Measurements from ENCODE around the gene CFAP46.
"Not testable (repeated sequence)": the region's sequence is repeated elsewhere in the genome, so short reads cannot be mapped to it uniquely, and the experiment has no call there.

Gene CFAP46

GRCh38 chr10:132808383-132809231 is 133.8 kb downstream of the CFAP46 start:
- DNase-seq (ENCODE audit: low read depth in 2 of 2) = no peak

- DNase-seq (ENCODE audit: low read depth in 2 of 2) = no peak
These were observed 134.7 kb downstream of the CFAP46 start for GRCh38 chr10:132807621-132808049.

DNA sequence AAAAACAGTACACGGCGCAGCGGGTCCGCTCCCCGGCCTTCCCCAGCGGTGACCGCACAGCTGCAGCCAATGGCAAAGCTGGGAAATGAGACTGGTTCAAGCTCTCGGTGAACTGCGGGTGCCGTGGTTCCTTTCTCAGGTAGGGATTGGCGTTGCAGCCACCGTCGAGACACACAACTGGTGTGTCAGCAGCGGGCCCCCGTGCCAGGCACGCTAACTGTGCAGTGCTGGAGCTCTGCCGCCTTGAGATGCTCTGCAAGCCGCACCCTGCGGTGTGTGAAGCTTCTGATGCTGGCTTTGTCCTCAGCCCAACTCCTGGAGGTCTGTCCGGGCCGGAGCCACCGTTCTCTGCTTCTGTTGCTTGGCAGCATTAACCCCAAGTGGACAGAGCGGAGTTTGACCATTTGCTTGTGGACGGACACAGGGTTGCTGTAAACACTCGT is 135.8 kb downstream of the CFAP46 start:
- DNase-seq (ENCODE audit: low read depth in 2 of 2) = no peak

- DNase-seq (ENCODE audit: low read depth in 2 of 2) = no peak
These were observed 136.3 kb downstream of the CFAP46 start for GRCh38 chr10:132806110-132806509.

DNA sequence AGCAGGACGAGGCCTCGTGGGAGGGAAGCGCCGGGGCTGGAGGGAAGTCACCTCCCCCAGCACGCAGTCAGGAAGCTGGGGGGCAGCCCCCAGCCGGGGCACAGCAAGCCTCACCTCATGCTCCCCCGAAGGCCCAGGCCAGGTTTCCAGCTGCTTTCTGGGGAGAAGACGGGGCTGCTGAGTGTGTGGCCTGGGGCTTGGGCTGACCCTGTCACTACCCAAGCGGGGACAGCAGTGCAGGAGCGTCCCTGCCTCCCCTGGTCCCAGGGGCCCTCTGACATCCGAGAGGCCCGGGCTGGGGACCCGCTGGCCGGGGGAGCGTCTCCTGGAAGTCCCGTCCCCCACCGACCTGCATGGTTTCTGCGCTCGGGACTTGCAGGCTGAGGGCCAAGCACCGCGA is 136.8 kb downstream of the CFAP46 start:
- DNase-seq (ENCODE audit: low read depth in 2 of 2) = no peak

DNA sequence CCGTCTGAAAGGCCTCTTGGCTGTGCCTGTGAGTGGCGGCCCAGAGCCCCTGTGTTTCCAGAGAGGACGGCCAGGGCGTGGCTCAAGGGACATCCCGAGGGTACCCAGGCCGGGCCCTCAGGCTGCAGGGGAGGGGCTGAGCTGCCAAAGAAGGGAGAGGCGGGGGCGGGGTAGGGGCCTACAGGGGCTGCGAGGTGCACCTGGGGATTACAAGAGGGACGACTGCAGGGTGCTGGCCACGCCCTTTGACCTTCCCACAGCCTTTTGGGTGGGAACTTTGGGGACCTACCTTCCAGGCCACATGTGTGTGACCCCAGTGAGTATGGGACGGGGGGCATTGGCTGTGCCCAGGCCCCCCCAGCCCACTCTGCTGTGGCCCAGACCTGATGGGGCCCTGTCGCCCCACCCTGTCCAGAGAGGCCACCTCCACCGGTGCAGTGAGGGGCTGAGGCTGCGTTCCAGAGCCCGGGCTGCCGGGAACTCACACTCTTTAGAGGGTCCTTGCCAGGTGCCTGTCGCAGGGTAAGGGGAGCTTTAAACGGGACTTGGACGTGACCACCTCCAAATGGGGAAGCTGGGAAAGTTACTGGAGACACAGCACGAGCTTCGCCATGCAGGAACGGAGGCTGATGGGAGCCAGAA is 137.5 kb downstream of the CFAP46 start:
- DNase-seq (ENCODE audit: low read depth in 2 of 2) = no peak

- no peak for DNase-seq (ENCODE audit: low read depth in 2 of 2)
These were observed 138.1 kb downstream of the CFAP46 start for GRCh38 chr10:132804287-132804686.

DNA sequence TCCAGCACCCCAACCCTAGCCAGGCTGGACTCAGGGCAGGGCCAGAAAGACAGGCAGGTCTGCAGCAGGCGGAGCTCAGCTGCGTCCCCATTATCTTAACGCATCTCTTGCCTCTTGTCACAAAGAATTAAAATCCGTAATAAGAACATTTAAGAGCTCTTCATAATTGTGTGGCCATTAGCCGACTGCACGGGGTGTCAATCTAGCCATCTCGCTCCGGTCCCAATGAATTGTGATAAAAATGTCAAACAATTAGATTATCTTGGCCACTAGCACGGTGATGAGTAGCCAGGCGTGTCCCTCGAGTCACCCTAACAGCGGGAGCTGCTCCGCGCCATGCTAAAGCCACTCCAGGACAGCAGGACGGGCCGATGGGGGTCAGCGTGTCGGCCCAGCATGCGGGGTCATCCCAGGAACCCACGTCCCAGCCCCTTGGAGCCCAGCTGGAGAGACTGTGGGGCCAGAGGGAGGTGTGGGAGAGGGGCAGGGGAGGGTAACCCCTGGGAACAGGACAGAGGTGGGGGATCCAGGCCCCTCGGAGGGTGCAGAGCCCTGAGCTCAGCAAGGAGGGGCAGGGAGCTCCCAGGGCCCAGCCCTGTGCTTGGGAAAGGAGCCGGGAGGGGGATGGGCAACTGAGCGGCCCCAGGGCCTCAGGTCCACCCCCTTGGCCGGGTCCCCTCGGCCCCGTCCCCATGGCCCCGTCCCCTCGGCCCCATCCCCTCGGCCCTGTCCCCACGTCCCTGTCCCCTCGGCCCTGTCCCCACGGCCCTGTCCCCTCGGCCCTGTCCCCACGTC is 138.8 kb downstream of the CFAP46 start:
- no peak for DNase-seq (ENCODE audit: low read depth in 2 of 2)

DNA sequence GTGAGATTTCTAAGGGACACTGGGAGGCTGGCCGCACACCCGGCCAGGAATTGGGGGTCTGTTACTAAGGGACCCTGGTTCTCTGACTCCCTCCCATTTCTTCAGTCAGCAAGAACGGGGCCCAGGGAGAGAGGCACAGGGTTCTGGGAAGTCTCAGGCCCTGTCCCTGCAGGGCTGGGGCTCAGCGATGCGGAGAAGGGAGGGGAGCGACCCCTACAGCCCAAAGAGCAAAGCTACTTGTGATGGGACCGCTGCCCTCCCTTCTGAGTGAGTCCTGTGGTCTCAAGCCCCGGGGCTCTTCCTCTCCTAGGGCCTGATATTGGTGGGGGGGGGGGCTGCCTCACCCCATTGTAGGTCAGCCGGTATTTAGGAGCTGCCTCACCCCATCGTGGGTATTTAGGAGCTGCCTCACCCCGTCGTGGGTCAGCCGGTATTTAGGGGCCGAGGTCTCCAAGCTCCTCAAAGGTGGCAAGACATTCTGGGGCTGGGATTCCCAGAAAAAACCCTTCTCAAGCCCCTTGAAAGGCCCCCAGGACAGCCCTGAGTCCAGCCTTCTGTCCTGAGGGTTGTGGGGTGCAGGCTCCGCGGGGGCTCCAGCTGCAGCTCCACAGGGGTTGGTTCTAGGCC is 139.6 kb downstream of the CFAP46 start:
- no peak for DNase-seq (ENCODE audit: low read depth in 2 of 2)

GRCh38 chr10:132802048-132802447 is 140.3 kb downstream of the CFAP46 start:
- no peak for DNase-seq (ENCODE audit: low read depth in 2 of 2)

DNA sequence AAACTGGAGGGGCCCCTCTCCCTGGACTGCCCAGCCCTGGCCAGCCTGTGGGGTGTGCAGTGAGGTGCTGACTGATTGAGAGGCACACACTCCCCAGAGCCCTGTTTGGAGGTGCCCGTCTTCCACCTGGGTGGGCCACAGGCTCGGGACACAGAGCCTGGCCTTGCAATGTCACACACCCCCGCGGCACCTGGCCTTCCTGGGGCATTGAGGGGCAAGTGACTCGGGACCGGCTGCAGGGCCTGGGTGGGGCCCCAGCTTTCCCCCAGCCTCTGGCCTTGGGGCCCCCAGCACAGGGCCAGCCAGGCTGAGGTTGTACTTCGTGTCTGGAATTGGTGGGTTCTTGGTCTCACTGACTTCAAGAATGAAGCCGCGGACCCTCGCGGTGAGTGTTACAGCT is 142.5 kb downstream of the CFAP46 start:
- no peak for DNase-seq (ENCODE audit: low read depth in 2 of 2)

- DNase-seq (ENCODE audit: low read depth in 2 of 2) = no peak
These were observed 143.5 kb downstream of the CFAP46 start for GRCh38 chr10:132798876-132799275.

DNA sequence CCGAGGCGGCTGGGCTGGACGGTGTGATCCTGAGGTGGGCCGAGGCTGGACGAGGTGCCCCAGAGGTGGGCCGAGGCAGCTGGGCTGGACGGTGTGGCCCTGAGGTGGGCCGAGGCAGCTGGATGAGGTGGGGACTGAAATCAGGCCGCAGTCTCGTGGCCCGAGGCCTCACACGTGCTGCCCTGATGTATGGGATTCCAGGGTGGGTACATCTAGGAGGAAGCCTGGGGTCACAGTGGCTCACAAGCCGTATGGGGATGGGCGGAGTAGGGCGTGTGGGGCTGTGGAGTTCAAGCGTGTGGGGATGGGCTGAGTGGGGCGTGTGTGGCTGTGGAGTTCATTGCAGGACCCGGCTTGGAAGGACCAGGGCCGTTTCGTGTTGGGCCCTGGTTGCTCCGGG is 144.0 kb downstream of the CFAP46 start:
- no peak for DNase-seq (ENCODE audit: low read depth in 2 of 2)

- DNase-seq (ENCODE audit: low read depth in 2 of 2) = not testable (repeated sequence)
These were observed 144.4 kb downstream of the CFAP46 start for GRCh38 chr10:132797986-132798385.

- DNase-seq (ENCODE audit: low read depth in 2 of 2) = no peak
These were observed 145.5 kb downstream of the CFAP46 start for GRCh38 chr10:132796846-132797245.

DNA sequence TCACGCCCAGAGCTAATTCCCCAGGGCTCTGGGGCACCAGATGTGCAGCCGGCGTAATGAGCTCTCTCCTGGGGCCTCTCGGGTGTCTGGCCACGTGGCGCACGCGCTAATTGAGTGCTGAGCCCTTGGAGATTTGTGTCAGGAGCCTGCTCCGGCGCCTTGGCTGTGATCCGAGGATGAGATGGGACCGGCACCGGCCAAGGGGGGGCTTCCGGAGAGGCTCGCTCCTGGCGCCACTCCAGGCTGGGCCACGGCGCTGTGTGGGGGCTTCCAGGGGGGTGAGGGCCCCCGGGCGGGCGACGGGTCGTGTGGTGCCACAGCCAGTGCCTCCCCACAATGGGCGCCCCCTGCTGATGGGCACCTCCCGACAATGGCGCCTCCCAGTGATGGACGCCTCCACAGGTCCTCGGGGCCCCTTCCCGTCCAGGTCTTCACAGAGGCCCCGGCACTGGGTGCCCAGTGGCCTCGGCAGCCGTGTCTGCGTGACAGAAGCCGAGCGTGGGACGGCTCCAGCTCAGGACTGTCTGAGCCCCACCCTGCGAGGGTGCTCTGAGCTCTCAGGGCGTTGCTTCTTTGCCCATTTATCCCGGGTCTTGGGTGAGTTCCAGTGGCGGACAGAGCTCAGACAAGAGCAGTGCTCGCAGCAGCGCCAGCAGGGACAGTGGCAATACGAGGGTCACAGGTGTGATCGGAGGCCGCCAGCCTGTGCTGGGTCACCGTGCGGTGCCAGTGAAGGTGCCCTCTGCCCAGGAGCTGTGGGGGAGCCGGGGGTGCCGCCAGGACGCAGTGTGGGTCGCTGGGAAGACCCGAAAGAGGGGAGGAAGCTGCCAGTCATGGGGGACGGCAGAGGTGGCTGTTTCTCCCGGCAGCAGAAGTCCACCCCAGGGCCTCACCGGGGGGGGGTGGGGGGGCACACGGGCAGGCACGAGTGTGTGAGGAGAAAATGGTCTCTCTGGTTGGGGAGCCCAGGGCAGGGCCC is 148.2 kb downstream of the CFAP46 start:
- no peak for DNase-seq (ENCODE audit: low read depth in 2 of 2)

DNA sequence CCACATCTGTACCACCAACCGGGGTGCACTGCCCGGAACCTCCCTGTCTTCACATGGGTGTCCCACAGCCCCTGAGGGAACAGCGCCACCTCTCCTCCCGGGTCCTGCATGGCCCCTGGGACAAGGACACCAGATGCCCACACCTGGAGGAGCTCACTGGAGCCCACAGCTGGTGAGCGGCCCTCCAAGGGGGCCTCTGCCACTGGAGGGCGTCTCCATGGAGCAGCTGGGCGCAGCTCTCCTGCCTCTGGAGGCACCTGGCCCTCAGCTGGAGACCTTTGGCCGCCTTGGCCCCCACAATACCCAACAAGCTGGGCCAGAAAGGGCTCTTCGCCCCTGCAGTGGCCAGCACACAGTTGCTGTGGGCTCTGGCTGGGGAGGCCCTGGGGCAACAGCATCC is 149.2 kb downstream of the CFAP46 start:
- DNase-seq (ENCODE audit: low read depth in 2 of 2) = no peak

- DNase-seq (ENCODE audit: low read depth in 2 of 2) = no peak
These were observed 149.6 kb downstream of the CFAP46 start for GRCh38 chr10:132792796-132793195.

- DNase-seq (ENCODE audit: low read depth in 2 of 2) = not testable (repeated sequence)
These were observed 150.3 kb downstream of the CFAP46 start for GRCh38 chr10:132792099-132792498.

GRCh38 chr10:132790934-132791829 is 151.2 kb downstream of the CFAP46 start:
- no peak for DNase-seq (ENCODE audit: low read depth in 2 of 2)
